HG03196 (cell line): ENCODE results near the gene EZH2.

Experiments
- ATAC-seq: cut with Tn5 transposase; IDR thresholded peaks from one replicate; pipeline ENCODE4 v1.9.1; 2021; ENCODE audit not compliant: unreplicated experiment

The EZH2 gene

DNA sequence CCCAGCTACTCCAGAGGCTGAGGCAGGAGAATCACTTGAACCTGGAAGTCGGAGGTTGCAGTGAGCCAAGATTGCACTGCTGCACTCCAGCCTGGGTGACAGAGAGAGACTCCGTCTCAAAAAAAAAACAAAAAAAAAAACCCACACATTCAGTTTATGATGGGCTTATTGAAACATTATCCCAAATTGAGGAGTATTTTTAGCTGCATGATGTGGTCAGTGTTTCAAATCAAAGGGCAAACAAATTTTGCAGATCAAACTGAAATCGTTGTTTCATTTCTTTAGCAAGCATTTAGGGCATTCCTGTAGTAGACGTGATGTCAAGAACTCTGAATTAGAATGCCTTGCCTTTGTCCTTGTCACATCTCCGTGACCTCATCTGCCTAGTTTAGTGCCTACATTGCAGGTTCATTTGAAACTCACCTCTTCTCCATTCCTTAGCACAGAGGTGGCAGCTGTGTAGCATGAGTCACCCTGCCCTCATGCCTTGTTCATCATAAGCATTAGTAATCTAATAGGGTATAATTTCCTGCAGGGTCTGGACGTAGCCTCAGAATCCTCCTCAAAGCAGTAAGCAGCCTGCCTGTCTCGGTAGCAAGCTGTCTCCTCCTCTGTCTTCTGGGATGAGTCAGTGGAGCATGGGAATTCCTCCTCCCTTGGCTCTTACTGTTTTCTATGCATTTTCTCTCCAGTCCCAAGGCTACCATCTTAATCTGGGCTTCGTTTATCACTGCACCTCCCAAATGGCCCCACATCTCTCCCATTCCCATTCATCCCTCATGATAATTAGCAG lies 111.6 kb downstream of the EZH2 start:
- no peak for ATAC-seq

DNA sequence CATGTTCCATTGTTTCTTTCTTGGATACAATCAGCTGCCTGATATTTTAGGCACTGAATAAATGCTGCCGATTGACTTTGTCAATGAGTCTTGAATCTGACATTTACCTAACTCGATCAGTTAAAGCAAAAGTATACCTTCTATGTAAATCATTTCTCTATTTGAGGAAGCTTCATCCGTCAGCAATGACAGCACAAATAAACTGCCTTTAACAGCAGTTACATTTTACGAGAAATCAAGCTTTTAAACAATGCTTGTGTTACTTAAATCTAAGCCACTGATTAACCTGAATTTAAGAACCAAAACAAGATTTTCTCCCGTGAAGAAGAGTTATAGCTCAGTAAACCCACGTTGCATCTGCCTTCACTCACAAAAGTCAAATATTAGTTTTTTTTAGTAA lies 114.1 kb downstream of the EZH2 start:
- no peak for ATAC-seq

DNA sequence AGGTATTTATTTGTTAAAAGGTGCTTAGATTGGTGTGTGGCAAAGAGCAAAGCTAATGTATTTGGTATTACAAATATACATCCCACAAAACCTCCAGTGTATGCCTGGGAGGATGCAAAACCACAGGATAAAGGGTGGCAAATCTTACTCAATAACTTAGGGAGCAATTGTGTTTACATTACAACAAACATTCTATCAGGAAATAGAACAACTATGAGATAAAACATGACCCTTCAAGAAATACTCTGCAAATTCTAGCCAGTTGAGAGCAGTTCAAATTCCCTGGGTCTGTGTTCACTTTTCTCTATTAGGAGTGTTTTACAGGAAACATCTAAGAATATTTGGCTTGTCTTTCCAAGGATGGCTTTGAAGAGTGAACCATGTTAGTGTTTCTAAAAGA lies 120.5 kb downstream of the EZH2 start:
- ATAC-seq, result no peak

DNA sequence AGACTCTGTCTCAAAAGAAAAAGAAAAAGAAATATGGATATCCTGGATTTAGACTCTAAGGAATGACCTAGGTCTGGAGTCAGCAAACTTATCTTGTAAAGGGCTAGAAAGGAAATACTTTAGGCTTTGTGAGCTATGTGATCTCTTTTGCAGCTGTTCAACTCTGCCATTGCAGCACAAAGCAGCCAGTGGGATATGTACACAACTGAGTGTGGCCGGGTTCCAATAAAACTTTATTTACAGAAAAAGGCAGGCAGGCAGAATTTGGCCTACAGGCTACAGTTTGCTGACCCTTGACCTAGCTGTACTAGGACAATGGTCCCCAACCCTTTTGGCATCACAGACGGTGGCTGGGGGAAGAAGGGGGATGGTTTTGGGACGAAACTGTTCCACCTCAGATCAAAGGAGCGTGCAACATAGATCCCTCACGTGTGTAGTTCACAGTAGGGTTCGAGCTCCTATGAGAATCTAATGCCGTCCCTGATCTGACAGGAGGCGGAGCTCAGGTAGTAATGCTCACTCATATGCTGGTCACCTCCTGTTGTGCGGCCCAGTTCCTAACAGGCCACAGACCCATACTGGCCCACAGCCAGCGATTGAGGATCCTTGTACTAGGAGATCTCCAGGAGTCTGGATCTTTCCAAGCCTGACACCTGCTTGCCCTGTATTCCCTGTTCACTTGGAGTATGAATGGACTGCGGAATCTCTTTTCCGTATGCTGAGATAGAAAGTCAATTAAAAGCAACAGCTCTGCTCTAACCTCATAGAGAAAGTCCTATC lies 122.4 kb downstream of the EZH2 start:
- no peak for ATAC-seq
